ENCODE results near the gene TBC1D8.

Gene TBC1D8

GRCh38 chr2:101026923-101027469, 124.2 kb downstream of the TBC1D8 start:
- no peak for DNase-seq (ENCODE audit: low spot score)

GRCh38 chr2:101026253-101026701, 124.9 kb downstream of the TBC1D8 start:
- no peak for DNase-seq (ENCODE audit: low spot score)

DNA sequence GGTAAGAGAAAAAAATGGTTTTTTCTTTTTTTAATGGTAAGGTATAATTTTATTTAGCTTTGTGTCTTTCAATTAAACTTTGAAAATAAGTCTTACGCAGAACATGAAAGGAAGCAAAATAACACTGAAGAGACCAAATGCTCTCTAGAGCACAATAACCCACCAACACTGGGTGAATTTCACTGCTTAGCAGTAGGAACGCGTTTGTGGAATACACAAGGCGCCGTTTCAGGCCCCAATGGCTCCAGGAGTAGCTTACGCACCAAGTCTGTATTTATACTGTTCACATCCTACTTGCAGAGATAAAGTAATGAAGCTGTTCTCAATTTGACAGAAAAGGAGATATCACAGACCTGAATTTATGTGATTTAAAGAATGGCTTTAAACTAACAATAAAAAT, 125.6 kb downstream of the TBC1D8 start:
- DNase-seq (ENCODE audit: low spot score): no peak

- DNase-seq (ENCODE audit: low spot score): no peak
These were observed 127.7 kb downstream of the TBC1D8 start for GRCh38 chr2:101023327-101024107.

- no peak for DNase-seq (ENCODE audit: low spot score)
These were observed 129.0 kb downstream of the TBC1D8 start for GRCh38 chr2:101022221-101022620.

DNA sequence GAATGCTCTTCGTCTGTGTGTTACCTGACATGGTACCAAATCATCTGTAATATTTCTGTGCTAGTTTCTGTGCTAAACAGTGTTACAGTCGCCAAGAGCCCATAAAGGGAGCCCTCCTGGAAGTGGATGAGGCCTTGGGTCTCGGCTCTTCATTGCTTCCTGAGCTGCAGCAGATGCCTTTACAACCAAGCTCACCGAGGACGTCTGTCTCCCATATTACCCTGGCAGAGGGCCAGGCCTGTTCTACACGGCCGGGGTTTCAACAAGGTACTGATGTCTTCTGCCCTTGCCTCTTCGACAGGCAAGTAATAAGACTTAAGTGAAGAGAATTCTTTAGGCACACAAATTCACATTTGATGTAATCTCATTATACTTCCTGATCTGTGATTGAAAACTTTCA, 132.2 kb downstream of the TBC1D8 start:
- DNase-seq (ENCODE audit: low spot score): no peak

DNA sequence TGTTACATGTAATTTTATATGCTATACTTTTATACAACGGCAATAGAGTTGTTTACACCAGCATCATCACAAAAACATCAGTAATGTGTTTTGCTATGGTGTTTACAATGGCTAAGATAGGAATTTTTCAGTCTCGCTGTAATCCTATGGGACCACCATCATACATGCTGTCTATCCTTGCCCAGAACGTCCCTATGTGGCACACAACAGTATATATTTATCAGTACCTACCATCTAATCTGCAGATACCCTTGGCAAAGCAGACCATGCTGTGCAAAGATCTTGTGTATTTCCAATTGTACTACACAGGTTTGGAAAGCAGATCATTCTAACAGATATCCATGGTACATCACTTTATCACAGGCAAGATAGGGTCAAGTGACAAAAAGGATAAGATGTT, 133.8 kb downstream of the TBC1D8 start:
- no peak for DNase-seq (ENCODE audit: low spot score)

DNA sequence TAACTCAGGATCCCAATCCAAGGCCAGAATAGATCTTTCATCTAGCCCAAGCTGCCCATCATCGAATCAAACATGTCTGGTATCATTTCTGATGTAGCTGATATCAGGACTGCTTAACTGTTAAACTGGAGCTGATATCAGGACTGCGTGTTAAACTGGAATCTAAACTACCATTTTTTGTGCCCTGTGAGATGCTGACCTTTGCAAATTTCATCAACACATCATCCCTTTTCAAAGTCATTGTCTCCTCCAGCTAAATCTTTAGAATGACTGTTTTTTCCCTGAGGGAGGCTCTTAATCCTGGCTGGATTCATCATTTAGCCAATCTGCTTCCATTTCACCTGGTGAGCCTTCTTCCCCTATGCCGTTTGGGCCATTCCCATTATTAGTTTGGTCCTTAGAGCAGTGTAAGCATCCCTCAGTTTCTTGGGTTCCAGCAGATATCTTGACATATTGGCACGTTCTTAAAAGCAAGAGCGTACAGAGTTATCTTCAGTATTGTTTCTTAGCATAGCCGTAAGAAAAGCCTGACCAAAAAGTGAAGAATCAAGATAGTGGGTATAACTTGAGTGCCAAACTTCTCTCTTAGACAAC, 136.8 kb downstream of the TBC1D8 start:
- DNase-seq (ENCODE audit: low spot score): no peak

- DNase-seq (ENCODE audit: low spot score): peak; percentile 44
These were observed 138.4 kb downstream of the TBC1D8 start for GRCh38 chr2:101012706-101013181.

- DNase-seq (ENCODE audit: low spot score): no peak
These were observed 139.0 kb downstream of the TBC1D8 start for GRCh38 chr2:101012054-101012705.

DNA sequence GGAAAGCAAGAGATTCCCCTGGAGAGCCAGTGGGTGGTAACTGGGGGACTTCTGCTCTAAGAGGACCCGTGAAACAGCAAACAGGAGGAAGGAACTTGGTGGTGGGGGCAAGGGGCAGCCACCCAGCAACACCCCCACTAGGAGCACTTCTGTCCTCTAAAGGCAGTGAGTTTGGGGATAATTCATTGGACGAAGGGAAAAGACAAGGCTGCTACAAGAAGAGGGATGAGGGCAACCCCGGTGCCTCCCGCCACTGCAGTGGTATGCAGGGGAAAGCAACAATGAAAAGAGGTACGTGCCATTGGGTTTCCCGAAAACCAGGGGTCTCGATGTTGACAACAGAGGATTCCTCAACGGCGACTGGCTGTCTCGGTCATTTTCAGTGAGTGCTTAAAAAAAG, 140.0 kb downstream of the TBC1D8 start:
- no peak for DNase-seq (ENCODE audit: low spot score)

GRCh38 chr2:101007415-101008345, 143.5 kb downstream of the TBC1D8 start:
- no peak for DNase-seq (ENCODE audit: low spot score)

- no peak for DNase-seq (ENCODE audit: low spot score)
These were observed 145.0 kb downstream of the TBC1D8 start for GRCh38 chr2:101006065-101006715.

GRCh38 chr2:101004620-101005325, 146.4 kb downstream of the TBC1D8 start:
- no peak for DNase-seq (ENCODE audit: low spot score)

DNA sequence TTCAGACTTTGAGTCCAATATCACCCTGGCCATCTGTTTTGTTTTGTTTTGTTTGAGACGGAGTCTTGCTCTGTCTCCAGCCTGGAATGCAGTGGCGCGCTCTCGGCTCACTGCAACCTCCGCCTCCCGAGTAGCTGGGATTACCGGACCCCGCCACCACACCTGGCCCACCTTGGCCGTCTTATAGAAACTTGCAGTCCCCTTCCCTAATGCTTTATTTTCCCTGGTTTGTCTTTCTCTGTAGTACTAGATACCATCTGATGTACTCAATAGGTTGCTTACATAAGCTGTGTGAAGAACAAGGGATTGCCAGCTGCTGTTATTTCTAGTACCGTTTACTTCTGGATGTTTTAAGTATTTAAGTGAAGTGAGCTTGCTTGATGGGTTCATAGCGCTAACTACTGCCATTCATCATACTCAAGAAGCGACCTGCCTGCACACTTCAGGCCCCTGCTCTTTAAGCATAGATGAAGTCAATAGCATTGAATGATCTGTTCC, 147.9 kb downstream of the TBC1D8 start:
- DNase-seq (ENCODE audit: low spot score): no peak

GRCh38 chr2:101002562-101003277, 148.5 kb downstream of the TBC1D8 start:
- DNase-seq (ENCODE audit: low spot score): no peak

DNA sequence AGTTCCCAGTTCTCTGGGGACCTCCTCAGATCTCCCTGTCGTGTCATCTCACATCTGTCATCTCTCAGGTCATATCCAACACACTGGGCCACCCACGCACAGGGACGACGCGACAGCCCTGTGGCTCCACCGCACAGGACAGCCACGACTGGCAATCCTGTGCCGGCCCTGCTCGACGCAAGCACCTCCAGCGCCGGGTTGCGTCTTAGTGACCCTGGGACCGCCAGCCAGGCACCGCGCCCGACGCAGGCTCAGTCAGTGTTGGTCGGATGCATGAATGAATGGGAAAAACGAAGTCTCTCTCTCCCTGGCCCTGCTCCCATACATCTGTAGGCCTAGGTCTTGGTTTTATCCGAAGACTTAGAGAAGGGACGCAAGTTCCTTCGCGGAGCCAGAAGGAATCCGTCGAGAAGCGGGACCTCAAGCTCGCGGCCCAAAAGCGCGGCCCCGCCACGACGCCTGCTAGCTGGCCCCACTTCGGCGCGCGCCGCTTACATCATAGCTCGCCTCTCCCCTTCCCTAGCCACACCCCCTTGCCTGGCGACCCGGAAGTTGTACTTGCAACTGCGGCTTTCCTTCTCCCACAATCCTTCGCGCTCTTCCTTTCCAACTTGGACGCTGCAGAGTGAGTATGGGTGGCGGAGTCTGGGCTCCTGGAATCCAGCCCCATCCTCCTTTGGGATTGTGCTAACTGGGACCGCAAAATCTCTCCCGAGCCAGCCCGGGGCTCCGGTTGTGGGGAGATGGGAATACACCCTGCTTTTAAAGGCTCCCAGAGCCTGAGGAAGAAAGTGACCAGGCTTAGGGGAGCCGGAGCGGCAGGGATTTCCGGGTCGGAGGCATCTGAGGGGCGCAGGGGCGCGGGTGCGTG, 149.3 kb downstream of the TBC1D8 start, which contains the start of gene RPL31:
Gene RPL31 (plus strand): TSS at position 599 of the 871 bp plus-strand sequence. CDS start 413 bp downstream, outside the sequence.
- peak; percentile 97 for DNase-seq (ENCODE audit: low spot score)

DNA sequence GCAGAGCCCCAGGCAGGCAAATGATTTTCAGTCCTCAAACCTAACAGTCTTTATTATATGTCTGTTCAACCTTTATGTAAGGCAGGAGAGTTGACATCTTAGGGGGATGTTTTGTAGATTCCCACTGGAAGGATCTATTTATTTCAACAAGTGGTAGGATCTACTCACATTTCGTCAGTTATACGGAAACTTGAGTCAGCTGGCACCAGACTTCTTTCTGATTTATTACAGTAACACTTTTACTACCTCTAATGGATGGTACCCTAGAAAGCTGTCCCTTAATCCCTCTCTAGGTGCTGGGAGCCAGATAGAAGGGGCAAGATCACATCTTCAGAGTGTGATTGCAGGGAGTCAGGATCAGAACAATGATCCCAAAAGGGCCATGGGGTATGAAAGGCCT, 151.2 kb downstream of the TBC1D8 start:
- no peak for DNase-seq (ENCODE audit: low spot score)

DNA sequence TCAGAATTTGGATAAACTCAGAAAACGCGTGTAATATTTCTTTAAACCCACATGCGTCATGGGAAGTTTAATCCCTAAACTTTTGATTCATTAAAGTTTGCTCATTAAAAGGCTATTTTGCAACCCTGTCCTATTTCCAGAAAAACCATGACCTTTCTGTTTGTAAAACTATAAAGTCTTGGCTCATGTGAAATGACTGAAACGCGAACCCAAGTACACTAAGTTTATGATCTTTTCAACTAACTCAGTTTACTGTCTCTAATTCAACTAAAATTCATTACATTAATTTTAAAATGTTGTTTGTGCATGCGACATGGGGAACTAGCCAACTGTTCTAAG, 153.0 kb downstream of the TBC1D8 start:
- no peak for DNase-seq (ENCODE audit: low spot score)
